WERI-Rb-1 (cell line): ENCODE measurements around the gene PTPN14.

Source experiments
- DNase-seq: peaks from one replicate; pipeline ENCODE4 v3.0.0-alpha.2; 2020
- H3K27ac ChIP-seq: fragments of 250-450 bp; sonication (Bioruptor Pico); 2 replicates; pipeline ENCODE4 v1.5.1; 2020; ENCODE audit warnings: mild to moderate bottlenecking, moderate library complexity
- H3K27me3 ChIP-seq: fragments of 250-450 bp; sonication (Bioruptor Pico); 2 replicates; pipeline ENCODE4 v1.5.1; 2021; ENCODE audit warnings: mild to moderate bottlenecking, low read depth, moderate library complexity; ENCODE audit not compliant: insufficient read depth, severe bottlenecking
- H3K36me3 ChIP-seq: fragments of 250-450 bp; sonication (Bioruptor Pico); 2 replicates; pipeline ENCODE4 v1.5.1; 2020; ENCODE audit warnings: mild to moderate bottlenecking, moderate library complexity
- H3K4me3 ChIP-seq: 2 replicates; pipeline ENCODE4 v1.5.1; 2011; ENCODE audit warnings: low read depth, mild to moderate bottlenecking, control low read depth, low read length
- H3K9me3 ChIP-seq: fragments of 250-450 bp; sonication (Bioruptor Pico); 2 replicates; pipeline ENCODE4 v1.5.1; 2021; ENCODE audit warnings: mild to moderate bottlenecking, moderate library complexity; ENCODE audit not compliant: severe bottlenecking
- TF ChIP-seq, protein P1 (sequence below): IDR thresholded peaks from 2 replicates; pipeline ENCODE4 v1.5.1; 2011; ENCODE audit warnings: low read depth, mild to moderate bottlenecking, control low read depth, inconsistent platforms, low read length

Gene PTPN14

DNA sequence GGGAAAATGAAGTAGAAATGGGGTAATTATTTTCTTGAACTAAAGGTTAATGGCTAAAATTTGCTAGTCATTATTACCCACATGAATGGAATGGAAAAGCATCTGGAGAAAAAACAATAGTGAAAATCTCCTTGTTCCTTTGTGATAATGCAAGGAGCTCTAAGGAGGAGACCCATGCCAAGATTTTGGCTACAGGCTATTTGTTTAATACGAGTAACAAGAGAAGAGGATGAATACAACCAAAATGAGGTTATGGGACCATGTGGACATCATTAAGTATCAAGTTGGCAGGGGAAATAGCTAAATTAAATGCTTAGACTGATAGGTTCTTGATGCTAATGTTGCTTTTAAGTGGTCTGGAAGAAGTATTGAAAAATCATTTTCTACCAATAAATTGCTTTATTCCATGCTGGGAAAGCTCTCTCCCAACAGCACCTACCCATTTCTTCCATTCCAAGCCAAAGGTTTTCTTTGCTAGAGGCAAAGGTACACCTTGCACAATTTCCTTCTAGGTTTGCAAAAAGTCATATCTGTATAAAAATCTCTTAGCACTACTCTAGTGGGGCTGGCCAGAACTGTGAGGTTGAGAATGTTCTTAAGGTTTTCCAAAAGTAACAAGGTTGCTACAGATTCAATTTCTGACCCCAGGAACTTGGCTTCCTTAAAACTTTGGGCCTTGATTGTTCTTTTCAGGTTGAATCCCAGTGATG, 170.3 kb downstream of the PTPN14 start:
- DNase-seq: no peak

DNA sequence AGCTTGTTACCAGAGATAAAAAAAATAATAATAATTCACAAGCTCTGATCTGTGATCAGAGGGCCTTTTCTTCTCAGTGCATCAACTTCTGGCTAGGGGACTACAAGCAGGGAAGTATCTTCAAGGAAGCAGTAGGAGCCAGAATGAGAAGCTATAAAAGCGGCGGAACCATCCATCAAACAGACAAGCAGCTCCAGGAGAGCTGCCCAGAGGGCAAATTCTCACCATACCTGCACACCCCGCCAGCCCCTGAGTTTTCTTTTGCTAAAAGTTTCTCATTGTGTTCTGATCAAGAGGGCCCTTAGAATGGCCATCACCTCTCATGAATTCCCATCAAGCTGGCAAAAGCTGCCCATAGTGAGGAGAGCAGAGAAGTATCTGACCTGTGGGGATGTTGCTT, 171.0 kb downstream of the PTPN14 start:
- DNase-seq: no peak
- no peaks in the 10 kb centered on the region for H3K9me3 ChIP-seq
- H3K27ac ChIP-seq: no peak overlapping the region
- no peaks in the 10 kb centered on the region for H3K27me3 ChIP-seq
- H3K4me3 ChIP-seq: no peak overlapping the region
- TF ChIP-seq, protein P1, sequence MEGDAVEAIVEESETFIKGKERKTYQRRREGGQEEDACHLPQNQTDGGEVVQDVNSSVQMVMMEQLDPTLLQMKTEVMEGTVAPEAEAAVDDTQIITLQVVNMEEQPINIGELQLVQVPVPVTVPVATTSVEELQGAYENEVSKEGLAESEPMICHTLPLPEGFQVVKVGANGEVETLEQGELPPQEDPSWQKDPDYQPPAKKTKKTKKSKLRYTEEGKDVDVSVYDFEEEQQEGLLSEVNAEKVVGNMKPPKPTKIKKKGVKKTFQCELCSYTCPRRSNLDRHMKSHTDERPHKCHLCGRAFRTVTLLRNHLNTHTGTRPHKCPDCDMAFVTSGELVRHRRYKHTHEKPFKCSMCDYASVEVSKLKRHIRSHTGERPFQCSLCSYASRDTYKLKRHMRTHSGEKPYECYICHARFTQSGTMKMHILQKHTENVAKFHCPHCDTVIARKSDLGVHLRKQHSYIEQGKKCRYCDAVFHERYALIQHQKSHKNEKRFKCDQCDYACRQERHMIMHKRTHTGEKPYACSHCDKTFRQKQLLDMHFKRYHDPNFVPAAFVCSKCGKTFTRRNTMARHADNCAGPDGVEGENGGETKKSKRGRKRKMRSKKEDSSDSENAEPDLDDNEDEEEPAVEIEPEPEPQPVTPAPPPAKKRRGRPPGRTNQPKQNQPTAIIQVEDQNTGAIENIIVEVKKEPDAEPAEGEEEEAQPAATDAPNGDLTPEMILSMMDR: no peak
- H3K36me3 ChIP-seq: no peaks in the 10 kb centered on the region

More for the DNA sequence above, 170.3 kb downstream of the PTPN14 start:
- no peaks in the 10 kb centered on the region for H3K36me3 ChIP-seq
- H3K27ac ChIP-seq: no peak overlapping the region
- H3K27me3 ChIP-seq: no peaks in the 10 kb centered on the region
- H3K4me3 ChIP-seq: no peak overlapping the region
- TF ChIP-seq, protein P1: no peak
- no peaks in the 10 kb centered on the region for H3K9me3 ChIP-seq

DNA sequence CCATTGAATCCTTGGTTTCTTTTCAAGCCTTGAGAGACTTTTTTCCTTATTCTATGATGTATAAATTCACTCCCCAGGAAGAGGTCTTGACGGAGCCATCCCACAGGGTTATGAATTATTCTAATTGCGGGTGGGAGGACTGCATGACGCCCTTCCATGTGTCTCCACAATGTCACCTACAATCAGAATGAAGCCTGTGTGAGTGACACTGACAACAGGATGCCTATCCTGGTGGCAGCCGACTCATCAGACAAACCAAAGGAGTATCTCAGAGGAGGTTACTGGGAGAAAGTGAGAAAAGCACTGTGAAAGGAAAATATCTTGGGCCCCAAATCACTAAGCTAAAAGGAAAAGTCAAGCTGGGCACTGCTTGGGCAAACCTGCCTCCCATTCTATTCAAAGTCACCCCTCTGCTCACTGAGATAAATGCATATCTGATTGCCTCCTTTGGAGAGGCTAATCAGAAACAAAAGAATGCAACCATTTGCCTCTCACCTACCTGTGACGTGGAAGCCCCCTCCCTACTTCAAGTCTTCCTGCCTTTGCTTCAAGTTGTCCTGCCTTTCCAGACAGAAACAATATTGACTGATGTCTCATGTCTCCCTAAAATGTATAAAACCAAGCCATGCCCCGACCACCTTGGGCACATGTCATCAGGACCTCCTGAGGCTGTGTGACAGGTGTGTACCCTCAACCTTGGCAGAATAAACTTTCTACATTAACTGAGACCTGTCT, 172.0 kb downstream of the PTPN14 start:
- TF ChIP-seq, protein P1: no peak
- Histone ChIP-seq H3K27me3 (no peaks in the 10 kb centered on the region), H3K9me3 (no peaks in the 10 kb centered on the region), H3K27ac (no peak overlapping the region), H3K4me3 (no peak overlapping the region), H3K36me3 (no peaks in the 10 kb centered on the region)
- no peak for DNase-seq

DNA sequence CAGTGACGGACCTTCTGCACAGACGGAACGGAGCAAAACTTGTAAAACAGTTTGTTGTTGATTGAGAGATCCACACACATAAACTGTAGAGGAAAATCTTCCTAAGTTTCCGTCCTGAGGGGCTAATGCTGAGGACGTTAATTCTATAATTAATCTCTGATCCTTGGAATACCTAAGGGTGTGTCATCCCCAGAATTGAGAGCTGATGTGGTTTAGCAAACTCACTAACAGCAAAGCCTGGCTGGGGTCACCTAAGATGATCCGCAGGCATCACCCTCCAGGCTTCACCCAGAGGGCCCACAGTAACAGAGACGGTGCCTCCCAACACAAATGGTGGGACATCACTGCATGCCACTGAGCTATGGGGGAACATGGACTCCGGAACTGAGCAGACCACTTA, 172.9 kb downstream of the PTPN14 start:
- H3K36me3 ChIP-seq: no peaks in the 10 kb centered on the region

DNA sequence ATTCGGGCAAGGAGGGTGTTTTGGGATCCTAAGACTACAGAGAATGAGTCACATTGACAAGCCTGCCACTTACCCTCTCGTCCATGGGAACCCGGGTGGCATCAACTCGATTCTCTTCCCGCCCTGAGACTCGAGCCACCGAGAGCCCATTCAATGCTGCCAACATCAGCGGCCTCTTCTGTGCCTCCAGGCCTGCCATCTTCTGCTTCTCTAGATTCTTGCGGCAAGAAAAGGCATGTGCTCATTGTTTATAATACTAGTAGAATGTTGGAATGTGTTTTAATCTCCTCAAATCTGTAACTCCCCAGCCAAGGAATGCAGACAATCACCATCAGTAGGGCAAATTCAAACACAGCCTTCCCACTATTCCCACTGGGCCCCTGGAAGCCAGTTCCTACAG, 173.5 kb downstream of the PTPN14 start:
- Histone ChIP-seq H3K9me3 (no peaks in the 10 kb centered on the region), H3K27me3 (no peaks in the 10 kb centered on the region), H3K27ac (no peak overlapping the region), H3K36me3 (no peaks in the 10 kb centered on the region), H3K4me3 (no peak overlapping the region)
- TF ChIP-seq, protein P1: no peak
- DNase-seq: no peak

More for the DNA sequence above, 172.9 kb downstream of the PTPN14 start:
- DNase-seq: no peak
- Histone ChIP-seq H3K27ac (no peak overlapping the region), H3K27me3 (no peaks in the 10 kb centered on the region), H3K9me3 (no peaks in the 10 kb centered on the region), H3K4me3 (no peak overlapping the region)
- TF ChIP-seq, protein P1: no peak
